Type B pancreatic cell (in vitro differentiated cells): ENCODE measurements around the gene NFATC2IP. TPM values are rescaled to one million over a fixed set of nuclear protein-coding genes. Genes with fewer than 3 reads are reported as not detected.

Source experiments
- DNase-seq: peaks from one replicate; pipeline ENCODE4 v3.0.0; 2021; ENCODE audit warnings: mixed read lengths; ENCODE audit not compliant: unreplicated experiment; ENCODE audit errors: extremely low spot score
- H3K27ac Mint-ChIP-seq: 2 replicates; pipeline ENCODE4 v1.8.0; 2021; ENCODE audit warnings: mild to moderate bottlenecking, mixed read lengths
- H3K27me3 Mint-ChIP-seq: 2 replicates; pipeline ENCODE4 v1.8.0; 2021; ENCODE audit warnings: mixed read lengths
- H3K36me3 Mint-ChIP-seq: 2 replicates; pipeline ENCODE4 v1.8.0; 2021; ENCODE audit warnings: mixed read lengths
- H3K4me1 Mint-ChIP-seq: one replicate; pipeline ENCODE4 v1.8.0; 2021; ENCODE audit warnings: mixed read lengths; ENCODE audit not compliant: unreplicated experiment
- H3K4me3 Mint-ChIP-seq: 2 replicates; pipeline ENCODE4 v1.8.0; 2021; ENCODE audit warnings: mild to moderate bottlenecking, mixed read lengths
- H3K9me3 Mint-ChIP-seq: 2 replicates; pipeline ENCODE4 v1.8.0; 2021; ENCODE audit warnings: mixed read lengths
- CTCF ChIP-seq: fragments of 200-600 bp; sonication (generic); conservative IDR thresholded peaks from 2 replicates; pipeline ENCODE4 v1.5.0; 2021; ENCODE audit warnings: antibody characterized with exemption, mild to moderate bottlenecking
- total RNA-seq: library from RNA; stranded (reverse); gene quantifications from 2 replicates; pipeline ENCODE4 v1.2.1, GENCODE V29; 2021; ENCODE audit warnings: low replicate concordance

NFATC2IP gene
- total RNA-seq, 1 donor from 2014 or later, result 64.4 TPM

- Mint-ChIP-seq H3K27ac (no peak overlapping the region), H3K27me3 (peaks cover 3% of the 10 kb centered on the region), H3K4me3 (no peak overlapping the region), H3K9me3 (no peaks in the 10 kb centered on the region), H3K4me1 (no peaks in the 10 kb centered on the region), H3K36me3 (no peaks in the 10 kb centered on the region)
- no peak for DNase-seq
- no peak for TF ChIP-seq CTCF
Observed at GRCh38 chr16:29011851-29012250, 61.1 kb downstream of the NFATC2IP start.

GRCh38 chr16:29012913-29013553 lies 62.3 kb downstream of the NFATC2IP start:
- Mint-ChIP-seq H3K9me3 (no peaks in the 10 kb centered on the region), H3K4me3 (no peak overlapping the region), H3K36me3 (no peaks in the 10 kb centered on the region), H3K4me1 (no peaks in the 10 kb centered on the region), H3K27me3 (peaks cover 3% of the 10 kb centered on the region), H3K27ac (no peak overlapping the region)
- TF ChIP-seq CTCF, result no peak
- DNase-seq, result no peak

- H3K4me3 Mint-ChIP-seq, result no peak overlapping the region
- H3K27ac Mint-ChIP-seq, result no peak overlapping the region
- no peaks in the 10 kb centered on the region for H3K9me3 Mint-ChIP-seq
- DNase-seq, result no peak
- no peaks in the 10 kb centered on the region for H3K36me3 Mint-ChIP-seq
- TF ChIP-seq CTCF, result no peak
- H3K27me3 Mint-ChIP-seq, result no peaks in the 10 kb centered on the region
- H3K4me1 Mint-ChIP-seq, result no peaks in the 10 kb centered on the region
Observed at GRCh38 chr16:29014561-29015069, 63.9 kb downstream of the NFATC2IP start.

Other genes starting within 250 kb of the NFATC2IP start
- gene EIF3C, start 239.5 kb upstream of the NFATC2IP start, total RNA-seq, result 764 and 778 TPM in 2 replicates
- gene NPIPB9, start 199.2 kb upstream of the NFATC2IP start, total RNA-seq, result 1.2 and 3.0 TPM in 2 replicates
- gene ATXN2L, start 127.9 kb upstream of the NFATC2IP start, total RNA-seq, result 166 and 208 TPM in 2 replicates
- gene TUFM, start 104.6 kb upstream of the NFATC2IP start, total RNA-seq, result 177 and 182 TPM in 2 replicates
- gene SH2B1, start 87.1 kb upstream of the NFATC2IP start, total RNA-seq, result 62.3 and 75.1 TPM in 2 replicates
- 1.5 and 4.4 TPM in 2 replicates for gene ATP2A1, start 72.4 kb upstream of the NFATC2IP start, total RNA-seq
- gene RABEP2, start 25.7 kb upstream of the NFATC2IP start, total RNA-seq, result 23.3 and 44.4 TPM in 2 replicates
- gene CD19, start 19.0 kb upstream of the NFATC2IP start, total RNA-seq, result not detected in 2 replicates
- gene SPNS1, start 23.8 kb downstream of the NFATC2IP start, total RNA-seq, result 54.5 and 61.2 TPM in 2 replicates
- gene LAT, start 34.1 kb downstream of the NFATC2IP start, total RNA-seq, result 3.8 and 8.5 TPM in 2 replicates